ENCODE measurements around the gene SPPL2C.

GRCh38 chr17:45863857-45864654 is 19.4 kb downstream of the SPPL2C start:
- TF ChIP-seq, protein P1, sequence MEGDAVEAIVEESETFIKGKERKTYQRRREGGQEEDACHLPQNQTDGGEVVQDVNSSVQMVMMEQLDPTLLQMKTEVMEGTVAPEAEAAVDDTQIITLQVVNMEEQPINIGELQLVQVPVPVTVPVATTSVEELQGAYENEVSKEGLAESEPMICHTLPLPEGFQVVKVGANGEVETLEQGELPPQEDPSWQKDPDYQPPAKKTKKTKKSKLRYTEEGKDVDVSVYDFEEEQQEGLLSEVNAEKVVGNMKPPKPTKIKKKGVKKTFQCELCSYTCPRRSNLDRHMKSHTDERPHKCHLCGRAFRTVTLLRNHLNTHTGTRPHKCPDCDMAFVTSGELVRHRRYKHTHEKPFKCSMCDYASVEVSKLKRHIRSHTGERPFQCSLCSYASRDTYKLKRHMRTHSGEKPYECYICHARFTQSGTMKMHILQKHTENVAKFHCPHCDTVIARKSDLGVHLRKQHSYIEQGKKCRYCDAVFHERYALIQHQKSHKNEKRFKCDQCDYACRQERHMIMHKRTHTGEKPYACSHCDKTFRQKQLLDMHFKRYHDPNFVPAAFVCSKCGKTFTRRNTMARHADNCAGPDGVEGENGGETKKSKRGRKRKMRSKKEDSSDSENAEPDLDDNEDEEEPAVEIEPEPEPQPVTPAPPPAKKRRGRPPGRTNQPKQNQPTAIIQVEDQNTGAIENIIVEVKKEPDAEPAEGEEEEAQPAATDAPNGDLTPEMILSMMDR (IDR thresholded peaks at IDR 0.05) = no peak
- no peak for TF ChIP-seq POLR2AphosphoS5 (IDR thresholded peaks at IDR 0.05)

Data from gastroesophageal sphincter (tissue), 3 donors.